GF-D8 (cell line): Measurements from ENCODE around the gene ZNF558.
"Not testable (repeated sequence)": the region's sequence is repeated elsewhere in the genome, so short reads cannot be mapped to it uniquely, and the experiment has no call there.

Source experiments
- DNase-seq: peaks from one replicate; lab custom pipeline; 2025; lab: John Stamatoyannopoulos, UW

Gene ZNF558

DNA sequence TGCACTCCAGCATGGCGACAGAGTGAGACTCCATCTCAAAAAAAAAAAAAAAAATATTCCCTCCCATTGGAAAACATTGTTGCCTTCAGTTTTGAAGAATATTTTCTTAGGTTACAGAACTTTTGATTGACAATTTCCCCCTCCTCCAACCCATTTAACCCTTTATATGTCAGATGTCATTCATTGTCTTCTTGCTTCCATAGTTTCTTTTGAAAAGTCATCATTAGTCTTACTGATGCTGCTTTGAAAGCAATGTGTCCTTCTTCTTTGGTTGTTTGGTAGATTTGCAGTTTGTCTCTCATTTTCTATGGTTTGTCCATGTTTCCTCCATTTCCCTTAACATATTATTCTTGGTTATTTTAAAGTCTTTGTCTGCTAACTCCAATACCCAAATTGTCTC lies 25.4 kb downstream of the ZNF558 start:
- no peak for DNase-seq

DNA sequence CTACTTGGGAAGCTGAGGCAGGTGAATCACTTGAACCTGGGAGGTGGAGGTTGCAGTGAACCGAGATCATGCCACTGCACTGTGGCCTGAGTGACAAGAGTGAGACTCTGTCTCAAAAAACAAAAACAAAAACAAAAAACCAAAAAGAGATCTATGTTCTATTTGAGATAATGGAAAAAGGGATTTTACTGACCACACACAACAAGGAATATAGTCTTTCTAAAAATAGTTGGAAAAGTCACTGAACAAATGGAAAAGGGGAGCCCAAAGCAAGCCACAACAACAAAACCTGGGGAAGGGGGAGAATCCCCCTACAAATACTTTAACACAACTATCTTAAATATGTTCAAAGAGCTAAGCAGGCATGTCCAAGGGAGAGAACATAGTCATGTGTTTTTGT lies 37.3 kb downstream of the ZNF558 start:
- DNase-seq = no peak

DNA sequence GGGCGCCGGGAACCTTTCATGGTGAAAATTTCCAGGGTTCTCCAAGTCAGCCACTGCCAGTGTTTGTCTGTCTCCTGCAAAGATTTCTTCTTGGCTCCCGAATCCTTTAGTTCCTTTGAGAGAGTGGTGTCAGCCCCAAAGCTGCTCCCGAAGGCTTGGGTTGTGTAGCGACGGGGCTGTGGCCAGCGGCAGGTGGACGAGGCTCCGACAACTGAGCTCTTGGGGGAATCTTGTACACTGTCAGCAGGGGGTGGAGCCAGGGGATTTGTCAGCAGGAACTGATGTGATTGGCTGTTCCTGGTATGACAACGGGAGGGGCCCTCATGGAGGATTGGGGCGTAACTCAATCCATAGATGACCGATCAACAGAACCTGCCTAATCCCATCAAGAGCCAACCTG lies 58.5 kb downstream of the ZNF558 start:
- DNase-seq = not testable (repeated sequence)

DNA sequence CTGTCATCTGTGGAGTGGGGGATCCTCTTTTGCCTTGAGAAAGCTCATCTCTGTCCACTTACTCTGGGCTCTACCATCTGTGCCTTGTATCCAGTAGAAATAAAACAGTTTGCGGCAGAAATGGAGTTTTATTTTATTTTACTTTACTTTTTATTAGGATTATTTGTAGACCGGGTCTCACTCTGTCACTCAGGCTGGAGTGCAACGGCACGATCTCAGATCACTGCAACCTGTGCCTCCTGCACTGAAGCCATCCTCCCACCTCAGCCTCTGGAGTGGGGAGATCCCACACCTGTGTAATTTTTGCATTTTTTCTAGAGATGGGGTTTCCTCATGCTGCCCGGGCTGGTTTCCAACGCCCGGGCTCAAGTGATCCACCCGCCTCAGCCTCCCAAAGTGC lies 62.8 kb downstream of the ZNF558 start:
- DNase-seq = not testable (repeated sequence)

DNA sequence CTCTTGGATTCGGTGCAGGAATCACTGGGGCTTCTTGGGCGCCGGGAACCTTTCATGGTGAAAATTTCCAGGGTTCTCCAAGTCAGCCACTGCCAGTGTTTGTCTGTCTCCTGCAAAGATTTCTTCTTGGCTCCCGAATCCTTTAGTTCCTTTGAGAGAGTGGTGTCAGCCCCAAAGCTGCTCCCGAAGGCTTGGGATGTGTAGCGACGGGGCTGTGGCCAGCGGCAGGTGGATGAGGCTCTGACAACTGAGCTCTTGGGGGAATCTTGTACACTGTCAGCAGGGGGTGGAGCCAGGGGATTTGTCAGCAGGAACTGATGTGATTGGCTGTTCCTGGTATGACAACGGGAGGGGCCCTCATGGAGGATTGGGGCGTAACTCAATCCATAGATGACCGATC lies 64.8 kb downstream of the ZNF558 start:
- DNase-seq = not testable (repeated sequence)
